Suprapubic skin (tissue), 4 donors: ENCODE data around the gene COMMD1. TPM values are rescaled to one million over a fixed set of nuclear protein-coding genes. Genes with fewer than 3 reads are reported as not detected.
"Not testable (repeated sequence)": the region's sequence is repeated elsewhere in the genome, so short reads cannot be mapped to it uniquely, and the experiment has no call there.

ENCODE experiments used
- DNase-seq, 2 donors: peaks; one replicate each; pipeline ENCODE4 v3.0.0-alpha.2; 2019; ENCODE audit warnings: low spot score in 2 of 2
- H3K27ac ChIP-seq: fragments of 200-600 bp; sonication (generic); one replicate; pipeline ENCODE4 v1.5.1; 2019
- H3K27me3 ChIP-seq: fragments of 200-600 bp; sonication (generic); one replicate; pipeline ENCODE4 v1.5.1; 2019
- H3K36me3 ChIP-seq: fragments of 200-600 bp; sonication (generic); one replicate; pipeline ENCODE4 v1.5.1; 2019
- H3K4me1 ChIP-seq: fragments of 200-600 bp; sonication (generic); one replicate; pipeline ENCODE4 v1.5.1; 2019
- H3K4me3 ChIP-seq: fragments of 200-600 bp; sonication (generic); one replicate; pipeline ENCODE4 v1.5.1; 2019; ENCODE audit warnings: mild to moderate bottlenecking
- H3K9me3 ChIP-seq: fragments of 200-600 bp; sonication (generic); one replicate; pipeline ENCODE4 v1.5.1; 2019
- CTCF ChIP-seq, 2 donors: fragments of 200-600 bp in 1 of 2; fragments of 450-650 bp in 1 of 2; sonication (generic) in 1 of 2; IDR thresholded peaks; one replicate each; pipeline ENCODE4 v1.5.1; 2016 to 2019; ENCODE audit warnings: antibody characterized with exemption in 2 of 2, mild to moderate bottlenecking in 1 of 2, moderate library complexity in 1 of 2
- EP300 ChIP-seq: sonication (generic); formaldehyde crosslinking; IDR thresholded peaks from one replicate; pipeline ENCODE4 v1.6.1; 2017; ENCODE audit warnings: antibody characterized with exemption
- POLR2A ChIP-seq, 2 donors: fragments of 450-650 bp; IDR thresholded peaks; one replicate each; pipeline ENCODE4 v1.6.1; 2017; ENCODE audit warnings: antibody characterized with exemption in 2 of 2, mild to moderate bottlenecking in 2 of 2, moderate library complexity in 2 of 2
- POLR2AphosphoS5 ChIP-seq, 3 donors: sonication (generic); formaldehyde crosslinking; IDR thresholded peaks; one replicate each; pipeline ENCODE4 v1.6.1; 2017; ENCODE audit warnings: antibody characterized with exemption in 3 of 3
- WGBS: methylation state at CpG from one replicate; pipeline ENCODE4 v1.1.5; 2018; 5-methylcytosine and 5-hydroxymethylcytosine counted together
- total RNA-seq, 4 donors: library from RNA; depleted of rRNA; stranded (reverse); fragments of >200 nt; gene quantifications; one replicate each; pipeline ENCODE4 v1.1.0, GENCODE V29; 2016

The COMMD1 gene
- total RNA-seq, 4 donors from 2014 or later = 45.6 to 64.3 (median 57.7) TPM

GRCh38 chr2:62000538-62000937 lies 95.1 kb downstream of the COMMD1 start:
- H3K9me3 ChIP-seq = no peaks in the 10 kb centered on the region
- no peak overlapping the region for H3K27ac ChIP-seq
- no peaks in the 10 kb centered on the region for H3K4me1 ChIP-seq
- TF ChIP-seq POLR2AphosphoS5 (IDR thresholded peaks at IDR 0.05) (no peak), CTCF (IDR thresholded peaks at IDR 0.05) (no peak), EP300 (no peak), POLR2A (IDR thresholded peaks at IDR 0.05) (no peak)
- H3K4me3 ChIP-seq = no peak overlapping the region
- no peaks in the 10 kb centered on the region for H3K27me3 ChIP-seq
- H3K36me3 ChIP-seq = peaks cover 6% of the 10 kb centered on the region
- no peak for DNase-seq
- 99% methylated on average over 5 of the region's 5 CpGs for WGBS

GRCh38 chr2:62001431-62001830 lies 96.0 kb downstream of the COMMD1 start:
- H3K4me1 ChIP-seq = no peaks in the 10 kb centered on the region
- no peaks in the 10 kb centered on the region for H3K27me3 ChIP-seq
- H3K9me3 ChIP-seq = no peaks in the 10 kb centered on the region
- DNase-seq = no peak
- H3K27ac ChIP-seq = no peak overlapping the region
- H3K4me3 ChIP-seq = no peak overlapping the region
- TF ChIP-seq EP300 (no peak), CTCF (IDR thresholded peaks at IDR 0.05) (no peak), POLR2AphosphoS5 (IDR thresholded peaks at IDR 0.05) (no peak), POLR2A (IDR thresholded peaks at IDR 0.05) (no peak)
- H3K36me3 ChIP-seq = peaks cover 6% of the 10 kb centered on the region

- not testable (repeated sequence) for H3K27me3 ChIP-seq, H3K36me3 ChIP-seq, H3K4me1 ChIP-seq, DNase-seq, H3K27ac ChIP-seq, H3K4me3 ChIP-seq, H3K9me3 ChIP-seq
- 94% methylated on average over 5 of the region's 5 CpGs for WGBS
Observed at GRCh38 chr2:62004428-62004827, 99.0 kb downstream of the COMMD1 start.

GRCh38 chr2:62007555-62007954 lies 102.1 kb downstream of the COMMD1 start:
- WGBS = 100% methylated on average over 3 of the region's 3 CpGs
- no peaks in the 10 kb centered on the region for H3K9me3 ChIP-seq
- TF ChIP-seq CTCF (IDR thresholded peaks at IDR 0.05) = no peak
- TF ChIP-seq POLR2A (IDR thresholded peaks at IDR 0.05) = no peak
- TF ChIP-seq POLR2AphosphoS5 (IDR thresholded peaks at IDR 0.05) = no peak
- TF ChIP-seq EP300 = no peak
- no peaks in the 10 kb centered on the region for H3K4me1 ChIP-seq
- H3K27me3 ChIP-seq = no peaks in the 10 kb centered on the region
- H3K36me3 ChIP-seq = peaks cover 6% of the 10 kb centered on the region
- no peak overlapping the region for H3K27ac ChIP-seq
- no peak overlapping the region for H3K4me3 ChIP-seq
- DNase-seq = no peak

GRCh38 chr2:62010632-62011256 lies 105.3 kb downstream of the COMMD1 start:
- Histone ChIP-seq H3K4me3 (no peak overlapping the region), H3K27ac (no peak overlapping the region), H3K9me3 (no peaks in the 10 kb centered on the region), H3K27me3 (no peaks in the 10 kb centered on the region), H3K36me3 (no peaks in the 10 kb centered on the region), H3K4me1 (peaks cover 8% of the 10 kb centered on the region)
- WGBS = 87% methylated on average over 3 of the region's 3 CpGs
- DNase-seq = no peak
- TF ChIP-seq CTCF (IDR thresholded peaks at IDR 0.05) (no peak), EP300 (no peak), POLR2A (IDR thresholded peaks at IDR 0.05) (no peak), POLR2AphosphoS5 (IDR thresholded peaks at IDR 0.05) (no peak)

GRCh38 chr2:62013641-62014040 lies 108.2 kb downstream of the COMMD1 start:
- Histone ChIP-seq H3K36me3 (no peaks in the 10 kb centered on the region), H3K9me3 (no peaks in the 10 kb centered on the region), H3K27me3 (no peaks in the 10 kb centered on the region), H3K4me1 (peaks cover 8% of the 10 kb centered on the region), H3K27ac (no peak overlapping the region), H3K4me3 (no peak overlapping the region)
- no peak for TF ChIP-seq CTCF (IDR thresholded peaks at IDR 0.05)
- TF ChIP-seq POLR2A (IDR thresholded peaks at IDR 0.05) = no peak
- no peak for TF ChIP-seq POLR2AphosphoS5 (IDR thresholded peaks at IDR 0.05)
- no peak for TF ChIP-seq EP300
- no peak for DNase-seq
